Posterior vena cava (tissue), 2 donors: ENCODE measurements around the gene LHFPL2. TPM values are rescaled to one million over a fixed set of nuclear protein-coding genes. Genes with fewer than 3 reads are reported as not detected.

ENCODE experiments used
- DNase-seq: peaks from one replicate; pipeline ENCODE4 v3.0.0-alpha.2; 2020; ENCODE audit warnings: low spot score
- intact Hi-C, 2 donors: fragments of 100-400 bp; cut with DNase I; formaldehyde crosslinking; loops; one replicate each; pipeline versions ENCODE4 v1.14.1 to v1.14.2; 2022 to 2023
- total RNA-seq, 2 donors: library from RNA; stranded (reverse); fragmentation: NEBNext Ultra II Directional; extraction: Animal tissue kit (Norgen Biotek cat#: 25700); gene quantifications; one replicate each; pipeline ENCODE4 v1.2.1, GENCODE V29; 2021
- donor health status: DM: yes; HTN: yes; CAD: no.
- donor health status: DM: yes; HTN: yes; CAD: no.

LHFPL2 gene
- total RNA-seq, 2 donors from 2014 or later, result 34.9 to 44.4 TPM

GRCh38 chr5:78562001-78562400, 86.6 kb downstream of the LHFPL2 start:
- intact Hi-C loops, result no loop called here
- no peak for DNase-seq

- intact Hi-C loops, result no loop called here
- DNase-seq, result no peak
These were observed 87.3 kb downstream of the LHFPL2 start for GRCh38 chr5:78561261-78561660.

- DNase-seq, result no peak
- intact Hi-C loops, result no loop called here
These were observed 88.3 kb downstream of the LHFPL2 start for GRCh38 chr5:78560000-78560855.

- intact Hi-C loops, result no loop called here
- DNase-seq, result no peak
These were observed 91.0 kb downstream of the LHFPL2 start for GRCh38 chr5:78557601-78558000.

- intact Hi-C loops, result no loop called here
- DNase-seq, result no peak
These were observed 92.7 kb downstream of the LHFPL2 start for GRCh38 chr5:78555870-78556269.

GRCh38 chr5:78554670-78555069, 93.9 kb downstream of the LHFPL2 start:
- DNase-seq, result no peak
- intact Hi-C loops, result no loop called here

GRCh38 chr5:78553580-78554353, 94.8 kb downstream of the LHFPL2 start:
- no peak for DNase-seq
- intact Hi-C loops, result no loop called here

GRCh38 chr5:78552729-78553342, 95.7 kb downstream of the LHFPL2 start:
- no peak for DNase-seq
- intact Hi-C loops, result no loop called here

GRCh38 chr5:78550891-78551290, 97.7 kb downstream of the LHFPL2 start:
- DNase-seq, result no peak
- intact Hi-C loops, result no loop called here

GRCh38 chr5:78549043-78549442, 99.5 kb downstream of the LHFPL2 start:
- intact Hi-C loops, result loop anchor here in 1 of 2 donors (10.0 kb wide), 1 partner anchor 46 kb away; no protein-coding TSS in a partner anchor
- DNase-seq, result no peak

GRCh38 chr5:78547731-78548615, 100.6 kb downstream of the LHFPL2 start:
- intact Hi-C loops, result loop anchor here in 1 of 2 donors (10.0 kb wide), 1 partner anchor 47 kb away; no protein-coding TSS in a partner anchor
- peak; percentile 97 for DNase-seq

GRCh38 chr5:78547183-78547582, 101.4 kb downstream of the LHFPL2 start:
- intact Hi-C loops, result loop anchor here in 1 of 2 donors (10.0 kb wide), 1 partner anchor 48 kb away; no protein-coding TSS in a partner anchor
- DNase-seq, result no peak

- intact Hi-C loops, result loop anchor here in 1 of 2 donors (10.0 kb wide), 1 partner anchor 48 kb away; no protein-coding TSS in a partner anchor
- no peak for DNase-seq
These were observed 102.1 kb downstream of the LHFPL2 start for GRCh38 chr5:78546276-78546996.

GRCh38 chr5:78545406-78545805, 103.2 kb downstream of the LHFPL2 start:
- intact Hi-C loops, result loop anchor here in 1 of 2 donors (10.0 kb wide), 1 partner anchor 49 kb away; no protein-coding TSS in a partner anchor
- no peak for DNase-seq

GRCh38 chr5:78544561-78545201, 103.9 kb downstream of the LHFPL2 start:
- DNase-seq, result no peak
- intact Hi-C loops, result loop anchor here in 1 of 2 donors (10.0 kb wide), 1 partner anchor 50 kb away; no protein-coding TSS in a partner anchor

GRCh38 chr5:78543916-78544315, 104.7 kb downstream of the LHFPL2 start:
- intact Hi-C loops, result loop anchor here in 1 of 2 donors (10.0 kb wide), 1 partner anchor 51 kb away; no protein-coding TSS in a partner anchor
- no peak for DNase-seq

GRCh38 chr5:78543292-78543691, 105.3 kb downstream of the LHFPL2 start:
- DNase-seq, result no peak
- intact Hi-C loops, result loop anchor here in 1 of 2 donors (10.0 kb wide), 1 partner anchor 52 kb away; no protein-coding TSS in a partner anchor
